Gastroesophageal sphincter (tissue), 3 donors: ENCODE measurements around the gene PAXX.

Experiments
- EP300 ChIP-seq: sonication (generic); formaldehyde crosslinking; IDR thresholded peaks from one replicate; pipeline ENCODE4 v1.6.1; 2017; ENCODE audit warnings: antibody characterized with exemption, mild to moderate bottlenecking
- POLR2A ChIP-seq, 2 donors: fragments of 450-650 bp; IDR thresholded peaks; one replicate each; pipeline ENCODE4 v1.6.1; 2017; ENCODE audit warnings: antibody characterized with exemption in 2 of 2, mild to moderate bottlenecking in 2 of 2, moderate library complexity in 1 of 2
- POLR2AphosphoS5 ChIP-seq: sonication (generic); formaldehyde crosslinking; IDR thresholded peaks from one replicate; pipeline ENCODE4 v1.6.1; 2017; ENCODE audit warnings: antibody characterized with exemption
- TF ChIP-seq, protein P1 (sequence below), 4 experiments: fragments of 200-600 bp in 2 of 4; fragments of 450-650 bp in 2 of 4; sonication (generic) in 1 of 4; IDR thresholded peaks; one replicate each; pipeline ENCODE4 v1.5.1; 2017 to 2019; ENCODE audit warnings: antibody characterized with exemption in 4 of 4, mild to moderate bottlenecking in 2 of 4, moderate library complexity in 2 of 4

DNA sequence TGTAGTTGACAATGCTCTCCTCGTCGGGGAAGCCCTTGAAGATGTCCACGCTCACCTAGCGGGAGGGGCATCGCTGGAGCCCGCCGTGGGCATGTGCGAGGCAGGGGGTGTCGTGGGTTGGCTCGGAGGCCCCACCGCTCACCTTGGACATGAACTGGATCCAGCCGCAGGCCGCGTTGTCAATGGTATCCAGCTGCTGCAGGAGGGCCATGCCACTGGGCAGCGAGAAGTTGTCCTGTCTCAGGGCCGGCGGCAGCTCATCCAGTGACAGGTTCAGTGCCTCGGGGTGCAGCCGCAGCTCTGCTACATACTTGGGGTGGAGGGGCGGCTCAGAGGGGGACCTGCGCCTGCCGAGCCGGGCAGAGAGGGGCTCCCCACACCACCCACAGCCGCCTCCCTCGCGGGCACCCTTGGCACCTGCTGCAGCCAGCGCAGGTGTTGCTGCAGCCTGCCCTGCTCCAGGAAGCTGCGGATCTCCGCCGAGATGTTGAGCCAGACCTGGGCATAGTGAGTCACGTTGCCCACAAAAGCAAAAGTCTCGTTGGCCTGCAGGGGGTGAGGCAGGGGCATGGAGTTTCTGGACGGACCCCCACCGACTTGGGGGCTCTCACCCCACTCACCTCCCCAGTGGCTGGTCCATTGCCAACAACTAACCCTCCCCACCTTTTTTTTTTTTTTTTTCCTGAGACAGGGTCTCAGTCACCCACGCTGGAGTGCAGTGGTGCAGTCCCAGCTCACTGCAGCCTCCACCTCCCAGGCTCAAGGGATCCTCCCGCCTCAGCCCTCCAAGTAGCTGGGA is 26.7 kb downstream of the PAXX start:
- TF ChIP-seq, protein P1, sequence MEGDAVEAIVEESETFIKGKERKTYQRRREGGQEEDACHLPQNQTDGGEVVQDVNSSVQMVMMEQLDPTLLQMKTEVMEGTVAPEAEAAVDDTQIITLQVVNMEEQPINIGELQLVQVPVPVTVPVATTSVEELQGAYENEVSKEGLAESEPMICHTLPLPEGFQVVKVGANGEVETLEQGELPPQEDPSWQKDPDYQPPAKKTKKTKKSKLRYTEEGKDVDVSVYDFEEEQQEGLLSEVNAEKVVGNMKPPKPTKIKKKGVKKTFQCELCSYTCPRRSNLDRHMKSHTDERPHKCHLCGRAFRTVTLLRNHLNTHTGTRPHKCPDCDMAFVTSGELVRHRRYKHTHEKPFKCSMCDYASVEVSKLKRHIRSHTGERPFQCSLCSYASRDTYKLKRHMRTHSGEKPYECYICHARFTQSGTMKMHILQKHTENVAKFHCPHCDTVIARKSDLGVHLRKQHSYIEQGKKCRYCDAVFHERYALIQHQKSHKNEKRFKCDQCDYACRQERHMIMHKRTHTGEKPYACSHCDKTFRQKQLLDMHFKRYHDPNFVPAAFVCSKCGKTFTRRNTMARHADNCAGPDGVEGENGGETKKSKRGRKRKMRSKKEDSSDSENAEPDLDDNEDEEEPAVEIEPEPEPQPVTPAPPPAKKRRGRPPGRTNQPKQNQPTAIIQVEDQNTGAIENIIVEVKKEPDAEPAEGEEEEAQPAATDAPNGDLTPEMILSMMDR (IDR thresholded peaks at IDR 0.05) = no peak
- TF ChIP-seq POLR2AphosphoS5 (no peak), POLR2A (IDR thresholded peaks at IDR 0.05) (no peak), EP300 (no peak)
